GM21619 (cell line): ENCODE data around the gene ASCL4.
A peak's percentile ranks its signal among the peaks of the same experiment; 100 is the strongest.

Experiments
- ATAC-seq: cut with Tn5 transposase; IDR thresholded peaks from one replicate; pipeline ENCODE4 v1.9.1; 2021; ENCODE audit not compliant: unreplicated experiment

The ASCL4 gene

GRCh38 chr12:107778383-107779025 lies 4.0 kb downstream of the ASCL4 start:
- ATAC-seq, result no peak

GRCh38 chr12:107779077-107779831 lies 4.8 kb downstream of the ASCL4 start:
- ATAC-seq, result peak; percentile 59

DNA sequence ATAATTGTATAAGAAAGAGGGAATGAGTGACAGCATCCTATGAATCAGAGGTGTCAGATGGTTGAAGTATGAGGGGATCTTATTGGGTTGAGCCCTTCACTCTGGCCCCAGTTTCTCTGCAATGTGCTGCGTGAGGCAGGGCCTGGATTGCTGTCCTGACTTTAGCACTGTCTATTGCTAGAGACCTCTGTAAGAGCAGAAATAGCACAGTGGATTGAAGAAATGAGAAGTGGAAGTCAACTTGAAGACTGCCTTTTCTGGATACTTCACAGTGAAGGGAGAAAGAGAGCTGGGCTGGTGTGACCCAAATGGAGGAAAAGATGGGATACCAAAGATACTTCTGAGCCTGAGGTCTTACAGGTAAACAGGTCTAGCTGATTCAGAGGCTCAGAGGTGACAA lies 5.8 kb downstream of the ASCL4 start:
- ATAC-seq, result no peak

GRCh38 chr12:107782067-107782466 lies 7.6 kb downstream of the ASCL4 start:
- ATAC-seq, result no peak

DNA sequence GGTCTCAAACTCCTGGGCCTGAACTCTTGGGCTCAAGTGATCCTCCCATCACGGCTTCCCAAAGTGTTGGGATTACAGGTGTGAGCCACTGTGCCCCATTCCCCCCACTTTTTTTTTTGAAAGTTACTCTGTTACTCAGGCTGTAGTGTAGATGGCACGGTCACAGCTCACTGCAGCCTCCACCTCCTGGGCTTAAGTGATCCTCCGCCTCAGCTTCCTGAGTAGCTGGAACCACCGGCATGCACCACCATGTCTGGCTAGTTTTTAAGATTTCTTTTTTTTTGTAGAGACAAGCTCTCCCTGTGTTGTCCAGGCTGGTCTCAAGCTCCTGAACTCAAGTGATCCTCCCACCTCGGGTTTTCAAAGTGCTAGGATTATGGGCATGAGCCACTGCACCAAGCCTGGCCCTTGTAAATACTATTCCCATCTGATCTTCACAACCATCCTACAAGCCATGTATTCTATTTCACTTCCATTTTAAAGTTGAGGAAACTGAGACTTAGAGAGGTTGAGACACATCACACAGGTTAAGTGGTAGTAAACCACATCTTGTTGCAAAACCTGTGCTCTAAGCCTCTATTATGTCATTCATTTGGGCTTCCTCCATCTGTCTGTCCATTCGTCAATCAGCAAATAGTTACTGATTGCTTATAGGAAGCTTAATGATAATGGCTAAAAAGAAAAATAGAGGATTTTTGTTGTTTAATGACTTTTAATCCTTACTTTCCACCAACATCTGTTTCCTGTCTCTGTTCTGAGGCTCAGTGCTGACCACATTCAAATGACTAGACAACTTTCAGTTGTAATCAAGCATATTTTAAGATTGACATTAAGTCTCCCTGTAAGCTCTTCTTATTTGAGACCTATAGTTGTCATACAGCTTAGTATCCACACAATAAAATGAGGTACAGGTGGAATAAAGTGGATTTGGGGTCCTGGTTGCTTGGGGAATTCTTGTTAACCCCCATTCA lies 9.2 kb downstream of the ASCL4 start:
- peak; percentile 67 for ATAC-seq

GRCh38 chr12:107788281-107788680 lies 13.8 kb downstream of the ASCL4 start:
- ATAC-seq, result no peak

DNA sequence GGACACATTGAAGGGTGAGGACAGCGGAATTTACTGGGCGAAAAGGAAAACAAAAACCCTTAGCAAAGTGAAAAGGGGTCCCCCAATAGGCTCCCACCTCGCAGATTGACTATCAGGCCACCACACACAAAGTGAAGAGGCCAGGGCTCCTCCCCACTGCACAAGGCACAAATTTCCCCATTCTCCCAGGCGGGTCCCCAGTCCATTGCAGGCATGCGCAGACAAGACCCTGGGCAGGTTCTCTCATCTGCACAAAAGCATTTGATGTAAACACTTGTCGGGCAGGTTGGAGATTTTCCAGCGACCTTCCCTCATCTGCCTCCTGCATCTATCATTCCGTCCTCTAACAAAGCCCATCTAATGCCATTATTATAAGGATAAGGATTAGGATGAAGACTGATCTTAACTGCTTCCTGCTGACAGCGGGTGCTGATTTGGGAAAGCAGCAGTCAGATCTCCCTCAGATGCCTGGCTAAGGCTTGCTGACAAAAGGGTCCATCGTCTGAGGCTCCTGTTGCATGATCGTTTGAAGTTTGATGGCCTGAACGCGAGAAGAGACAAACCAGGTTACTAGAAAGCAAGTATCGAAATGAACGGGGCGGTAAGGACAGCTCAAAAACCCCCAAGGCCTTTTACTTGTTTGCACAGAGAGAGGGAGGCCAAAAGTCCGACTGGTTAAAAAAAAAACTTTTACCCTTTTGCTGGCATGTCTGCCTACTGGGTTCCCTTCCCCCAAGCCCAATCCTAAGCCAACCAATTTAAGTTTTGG lies 14.4 kb downstream of the ASCL4 start:
- no peak for ATAC-seq

DNA sequence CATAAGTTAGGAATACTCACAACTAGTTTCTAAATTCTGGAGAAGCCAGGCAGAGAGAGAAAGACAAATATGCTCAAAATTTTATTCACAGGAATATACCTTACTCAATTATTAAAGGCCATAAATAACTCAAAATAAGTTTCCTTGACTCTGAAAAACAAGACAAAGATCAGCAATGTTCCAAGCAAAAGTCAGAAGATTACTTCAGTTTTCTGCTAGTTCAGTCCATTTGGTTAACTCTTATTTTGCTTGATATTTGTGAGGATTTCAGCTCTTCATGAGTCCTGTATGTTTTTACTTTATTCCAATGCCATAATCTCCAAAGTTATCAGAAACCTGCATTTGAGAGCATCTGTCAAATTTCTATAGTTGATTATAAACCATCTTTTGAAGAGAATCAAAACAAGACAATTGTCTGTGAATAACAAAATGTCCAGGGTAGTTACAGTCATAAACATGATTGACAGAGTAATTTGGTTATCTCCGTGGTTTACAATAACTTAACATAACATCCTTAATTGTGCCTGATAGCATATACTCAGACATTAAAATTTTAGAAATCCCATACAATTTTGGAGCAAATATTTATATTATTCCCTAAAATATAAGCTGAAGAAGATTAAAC lies 17.1 kb downstream of the ASCL4 start:
- ATAC-seq, result no peak

GRCh38 chr12:107794451-107794850 lies 19.9 kb downstream of the ASCL4 start:
- ATAC-seq, result no peak

- ATAC-seq, result no peak
Observed at GRCh38 chr12:107798580-107798979, 24.1 kb downstream of the ASCL4 start.

DNA sequence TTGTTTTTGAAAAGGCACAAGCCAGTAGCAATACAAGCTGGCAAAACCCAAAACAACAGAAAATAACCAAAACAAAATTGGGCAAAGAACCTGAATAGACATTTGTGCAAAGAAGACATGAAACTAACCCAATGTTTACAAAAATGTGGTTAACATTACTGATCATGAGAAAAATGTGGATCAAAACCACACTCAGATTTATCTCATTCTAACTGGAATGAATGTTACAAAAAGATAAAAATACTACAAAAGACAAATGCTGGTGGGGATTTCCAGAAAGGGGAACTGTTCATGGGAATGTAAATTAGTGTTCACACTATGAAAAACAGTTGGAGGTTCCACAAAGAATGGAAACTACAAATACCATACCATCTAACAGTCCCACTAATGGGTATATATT lies 26.6 kb downstream of the ASCL4 start:
- ATAC-seq, result no peak

DNA sequence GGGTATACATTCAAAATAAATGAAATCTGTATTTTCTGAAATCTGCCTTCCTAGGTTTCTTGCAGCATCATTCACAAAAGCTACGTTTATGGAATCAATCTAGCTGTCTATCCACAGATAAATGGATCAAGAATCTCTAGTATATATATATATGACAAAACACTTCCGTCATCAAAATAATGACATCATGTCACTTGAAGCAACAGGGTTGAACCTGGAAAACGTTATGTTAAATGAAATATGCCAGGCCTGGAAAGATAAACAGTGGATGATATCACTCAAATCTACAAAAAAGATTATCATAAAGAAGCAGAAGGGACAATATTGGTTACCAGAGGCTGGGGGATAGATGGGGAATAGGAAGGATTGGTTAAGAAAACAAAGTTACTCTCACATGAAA lies 28.6 kb downstream of the ASCL4 start:
- no peak for ATAC-seq

GRCh38 chr12:107805488-107806180 lies 31.1 kb downstream of the ASCL4 start:
- ATAC-seq, result no peak

DNA sequence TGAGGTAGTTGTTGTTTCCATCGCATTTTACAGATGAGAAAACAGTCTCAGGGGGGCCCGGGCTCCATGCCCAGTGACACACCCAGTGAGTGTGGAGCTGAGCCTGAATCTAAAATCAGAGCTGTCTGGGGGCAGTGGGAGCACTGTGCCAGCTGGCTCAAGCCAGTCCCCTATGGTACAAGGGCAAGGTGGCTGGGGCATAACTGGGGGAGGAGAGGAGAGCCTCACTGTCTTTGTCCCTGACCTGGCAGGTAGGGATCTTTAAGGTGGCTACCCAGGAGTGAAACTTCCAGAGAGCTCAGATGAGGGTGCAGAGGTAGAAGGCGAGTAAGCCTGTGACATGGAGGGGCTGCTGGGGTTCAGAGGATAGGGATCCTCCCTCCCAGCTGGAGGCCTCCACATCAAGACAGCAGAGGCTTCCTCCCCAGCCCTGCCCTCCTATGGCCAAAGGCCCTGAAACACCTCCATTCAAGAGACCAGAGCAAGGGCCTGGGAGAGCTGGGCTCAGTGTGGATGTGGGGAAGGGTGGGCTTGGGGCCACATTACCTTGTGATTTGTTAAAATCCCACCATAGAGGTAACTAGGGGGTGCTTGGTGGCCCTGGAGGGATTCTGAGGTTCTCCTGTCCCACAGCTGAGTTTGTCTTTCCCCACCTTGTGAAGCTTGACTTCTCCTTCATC lies 33.1 kb downstream of the ASCL4 start:
- no peak for ATAC-seq

- no peak for ATAC-seq
Observed at GRCh38 chr12:107817250-107817649, 42.7 kb downstream of the ASCL4 start.

DNA sequence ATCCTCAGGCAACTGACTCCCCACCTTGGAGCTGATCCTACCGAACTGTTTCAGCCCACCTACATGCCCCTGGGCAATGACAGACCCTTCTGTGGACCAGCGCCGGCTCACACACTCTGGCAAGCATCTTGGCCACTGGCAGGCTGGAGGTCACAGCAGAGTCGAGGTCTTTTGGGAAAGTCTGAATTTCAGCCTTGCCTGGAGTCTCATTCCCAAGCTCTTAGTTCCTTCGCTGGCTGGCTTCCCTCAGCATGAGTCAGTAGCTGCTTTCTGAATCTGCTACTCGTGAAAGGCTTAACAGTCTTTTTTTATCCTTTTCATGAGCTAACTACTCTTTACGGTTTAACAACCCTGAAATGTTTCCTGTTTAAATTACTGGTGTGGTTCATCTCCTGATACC lies 44.5 kb downstream of the ASCL4 start:
- ATAC-seq, result no peak

DNA sequence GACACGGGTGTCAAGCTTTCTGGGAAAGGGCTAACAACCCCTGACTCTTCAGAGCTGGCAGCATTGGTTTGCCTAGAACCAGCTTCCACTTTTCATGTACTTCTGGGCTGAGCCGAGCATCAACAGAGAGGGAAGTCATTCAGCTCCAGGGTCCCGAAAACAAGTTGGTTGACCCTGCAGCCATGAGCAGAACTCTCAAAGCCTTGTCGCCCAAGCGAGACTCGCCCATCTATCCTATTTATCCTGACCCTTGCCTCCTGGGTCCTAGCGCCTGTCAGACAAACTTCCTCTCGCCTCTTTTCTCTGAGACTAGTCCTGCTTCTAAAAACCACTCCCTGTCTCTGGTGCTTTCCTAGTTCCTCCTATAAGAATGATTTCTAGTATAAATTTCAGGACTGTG lies 47.9 kb downstream of the ASCL4 start:
- ATAC-seq, result no peak
